Astrocyte (in vitro differentiated cells and primary cell): ENCODE data around the gene PSMB9.

Experiments
- CTCF ChIP-seq: IDR thresholded peaks from 2 replicates; pipeline ENCODE4 v1.5.1; 2011; ENCODE audit warnings: low read depth, mild to moderate bottlenecking, inconsistent platforms, low read length, moderate library complexity; ENCODE audit not compliant: insufficient read depth
- EZH2 ChIP-seq: IDR thresholded peaks from 2 replicates; pipeline ENCODE4 v1.6.1; 2012; ENCODE audit warnings: mild to moderate bottlenecking, low read length, inconsistent platforms; ENCODE audit not compliant: insufficient read depth

GRCh38 chr6:32842021-32842650 lies 11.9 kb upstream of the PSMB9 start:
- no peak for TF ChIP-seq CTCF
- TF ChIP-seq EZH2: no peak
